GM12878 (cell line): Measurements from ENCODE around the gene TBCB. TPM values are rescaled to one million over a fixed set of nuclear protein-coding genes. Genes with fewer than 3 reads are reported as not detected.

Source experiments
- ATAC-seq: fragments of 200-7000 bp; cut with Tn5 transposase; 3 replicates; pipeline ENCODE4 v1.9.1; 2020; ENCODE audit warnings: mild to moderate bottlenecking, moderate library complexity
- BruUV-seq: library from RNA; stranded (reverse); fragments of 400-500 nt; replicated peaks from 2 replicates; lab custom pipeline; 2021; lab: Mats Ljungman, UMichigan
- CTCF ChIA-PET: fragments of 300-600 bp; sonication (Branson Sonifier 250); formaldehyde crosslinking; extraction: SDS; loops from one replicate; lab custom pipeline; 2021; ENCODE audit warnings: inconsistent platforms; lab: Yijun Ruan, JAX
- POLR2A ChIA-PET: fragments of 350-600 bp; formaldehyde crosslinking; extraction: SDS; loops from one replicate; lab custom pipeline; 2021; ENCODE audit warnings: inconsistent platforms; lab: Charles Lee
- RAD21 ChIA-PET: fragments of 300-600 bp; sonication (Branson Sonifier 250); formaldehyde crosslinking; loops from one replicate; lab custom pipeline; 2023; ENCODE audit warnings: antibody characterized with exemption; ENCODE audit not compliant: unreplicated experiment; lab: Charles Lee
- SMC1A ChIA-PET: fragments of 300-600 bp; sonication (Branson Sonifier 250); formaldehyde crosslinking; loops from one replicate; lab custom pipeline; 2023; ENCODE audit not compliant: unreplicated experiment, uncharacterized antibody; lab: Charles Lee
- DNase-seq: peaks from one replicate; pipeline ENCODE4 v3.0.0-alpha.2; 2011; ENCODE audit warnings: low read depth, low spot score
- FAIRE-seq: peaks from 3 replicates; lab custom pipeline; 2011; peaks lifted over from hg19 to GRCh38; lab: Jason Lieb, UNC
- H2AFZ ChIP-seq: 2 replicates; pipeline ENCODE4 v1.6.0; 2011; ENCODE audit warnings: low read depth, low read length, control low read depth; ENCODE audit not compliant: control insufficient read depth
- H3K27ac ChIP-seq: 2 replicates; pipeline ENCODE4 v1.5.1; 2011; ENCODE audit warnings: control low read depth; ENCODE audit not compliant: control insufficient read depth, insufficient read depth
- H3K27me3 ChIP-seq, 2 experiments: replicated peaks in 1 of 2; 2 replicates each; pipeline versions ENCODE4 v1.6.0 to v1.6.1; 2011; ENCODE audit warnings: low read length in 1 of 2; ENCODE audit not compliant: control insufficient read depth in 2 of 2, insufficient read depth in 2 of 2
- H3K36me3 ChIP-seq, 2 experiments: 2 replicates each; pipeline ENCODE4 v1.5.1; 2011; ENCODE audit warnings: low read length in 1 of 2; ENCODE audit not compliant: control insufficient read depth in 2 of 2, insufficient read depth in 2 of 2
- H3K4me1 ChIP-seq: 2 replicates; pipeline ENCODE4 v1.6.1; 2011; ENCODE audit warnings: mild to moderate bottlenecking, low read length, moderate library complexity, mixed read lengths; ENCODE audit not compliant: control insufficient read depth, insufficient read depth
- H3K4me2 ChIP-seq: 2 replicates; pipeline ENCODE4 v1.6.0; 2011; ENCODE audit warnings: control low read depth; ENCODE audit not compliant: control insufficient read depth, insufficient read depth
- H3K4me3 ChIP-seq: fragments of 200-600 bp; sonication (generic); 2 replicates; pipeline ENCODE4 v1.5.1; 2016
- H3K79me2 ChIP-seq: 2 replicates; pipeline ENCODE4 v1.6.0; 2011; ENCODE audit warnings: low read length; ENCODE audit not compliant: control insufficient read depth, insufficient read depth
- H3K9ac ChIP-seq: 2 replicates; pipeline ENCODE4 v1.8.0; 2011; ENCODE audit warnings: low read length, control low read depth, mixed read lengths; ENCODE audit not compliant: control insufficient read depth, insufficient read depth
- H3K9me3 ChIP-seq: replicated peaks from 3 replicates; pipeline ENCODE4 v1.5.1; 2011; ENCODE audit warnings: mild to moderate bottlenecking, low read length; ENCODE audit not compliant: control insufficient read depth, insufficient read depth
- H4K20me1 ChIP-seq: 2 replicates; pipeline ENCODE4 v1.6.0; 2011; ENCODE audit not compliant: control insufficient read depth, insufficient read depth
- EZH2 ChIP-seq: IDR thresholded peaks from 2 replicates; pipeline ENCODE4 v1.6.1; 2012; ENCODE audit warnings: low read depth, mild to moderate bottlenecking, control low read depth, inconsistent platforms, low read length, borderline replicate concordance; ENCODE audit not compliant: control insufficient read depth
- GATAD2B ChIP-seq: fragments of 450-650 bp; conservative IDR thresholded peaks from 2 replicates; pipeline ENCODE4 v1.6.1; 2017; ENCODE audit warnings: low read depth, mild to moderate bottlenecking, moderate library complexity
- KDM1A ChIP-seq: fragments of 200-600 bp; sonication (generic); IDR thresholded peaks from 2 replicates; pipeline ENCODE4 v1.6.1; 2016; ENCODE audit warnings: borderline replicate concordance
- MTA2 ChIP-seq: fragments of 450-650 bp; IDR thresholded peaks from 2 replicates; pipeline ENCODE4 v1.6.1; 2016; ENCODE audit warnings: low read depth, mild to moderate bottlenecking, moderate library complexity
- RELA ChIP-seq: fragments of 450-650 bp; IDR thresholded peaks from 2 replicates; pipeline ENCODE4 v1.8.0; 2014; ENCODE audit warnings: borderline replicate concordance; ENCODE audit not compliant: partially characterized antibody
- TCF3 ChIP-seq: IDR thresholded peaks from 2 replicates; pipeline ENCODE4 v1.6.1; 2012; ENCODE audit warnings: low read depth, mild to moderate bottlenecking, low read length, borderline replicate concordance; ENCODE audit not compliant: insufficient read depth
- ZNF274 ChIP-seq: IDR thresholded peaks from one replicate; pipeline ENCODE4 v1.8.0; 2011; ENCODE audit not compliant: insufficient read length, insufficient read depth
- WGBS: methylation state at CpG from one replicate; pipeline ENCODE4 v1.1.6; 2016; ENCODE audit warnings: low lambda C conversion rate; ENCODE audit not compliant: insufficient replicate concordance, insufficient coverage; ENCODE audit errors: missing lambda C conversion rate; 5-methylcytosine and 5-hydroxymethylcytosine counted together
- in situ Hi-C: fragments of 300-500 bp; cut with MboI; formaldehyde crosslinking; loops from 9 replicates; pipeline ENCODE4 v1.14.3; 2018; ENCODE audit warnings: mixed read lengths
- intact Hi-C: fragments of 100-400 bp; cut with micrococcal nuclease; formaldehyde crosslinking; loops from one replicate; pipeline ENCODE4 v1.14.2; 2022; ENCODE audit not compliant: unreplicated experiment
- polyA plus RNA-seq, 11 experiments: library from polyadenylated mRNA; depleted of rRNA in 4 of 11; unstranded in 6 of 11; stranded (reverse) in 5 of 11; fragments of >200 nt; fragmentation: Nextera tagmentation in 4 of 11; fragmentation: Illumina TruSeq in 1 of 11; extraction: Ambion mirVana in 4 of 11; extraction: Trizol in 1 of 11; gene quantifications; 1 replicate in 1 of 11; 2 replicates in 10 of 11; pipeline versions ENCODE4 v1.2.1 to v1.2.3, GENCODE V29; 2011 to 2016; ENCODE audit warnings: inconsistent platforms in 2 of 11, missing spikeins in 2 of 11, low read depth in 1 of 11
- total RNA-seq, 4 experiments: library from RNA; depleted of rRNA in 3 of 4; stranded (reverse); fragments of >200 nt in 3 of 4; fragmentation: Illumina TruSeq in 1 of 4; extraction: Trizol in 1 of 4; gene quantifications; 2 replicates each; pipeline versions ENCODE4 v1.2.1 to v1.2.3, GENCODE V29; 2013 to 2021
- TF ChIP-seq, protein P1 (sequence below): IDR thresholded peaks from 2 replicates; pipeline ENCODE4 v1.6.1; 2012; ENCODE audit warnings: mild to moderate bottlenecking, low read depth, low read length

Gene TBCB
- total and polyA plus RNA-seq, 10 of the 15 experiments (the other 5 are each of a cell fraction or from before 2014, with no cell fraction given): 9.4 to 193 (median 126) TPM

- TF ChIP-seq ZNF274 (no peak), MTA2 (no peak)
- TF ChIP-seq, protein P1, sequence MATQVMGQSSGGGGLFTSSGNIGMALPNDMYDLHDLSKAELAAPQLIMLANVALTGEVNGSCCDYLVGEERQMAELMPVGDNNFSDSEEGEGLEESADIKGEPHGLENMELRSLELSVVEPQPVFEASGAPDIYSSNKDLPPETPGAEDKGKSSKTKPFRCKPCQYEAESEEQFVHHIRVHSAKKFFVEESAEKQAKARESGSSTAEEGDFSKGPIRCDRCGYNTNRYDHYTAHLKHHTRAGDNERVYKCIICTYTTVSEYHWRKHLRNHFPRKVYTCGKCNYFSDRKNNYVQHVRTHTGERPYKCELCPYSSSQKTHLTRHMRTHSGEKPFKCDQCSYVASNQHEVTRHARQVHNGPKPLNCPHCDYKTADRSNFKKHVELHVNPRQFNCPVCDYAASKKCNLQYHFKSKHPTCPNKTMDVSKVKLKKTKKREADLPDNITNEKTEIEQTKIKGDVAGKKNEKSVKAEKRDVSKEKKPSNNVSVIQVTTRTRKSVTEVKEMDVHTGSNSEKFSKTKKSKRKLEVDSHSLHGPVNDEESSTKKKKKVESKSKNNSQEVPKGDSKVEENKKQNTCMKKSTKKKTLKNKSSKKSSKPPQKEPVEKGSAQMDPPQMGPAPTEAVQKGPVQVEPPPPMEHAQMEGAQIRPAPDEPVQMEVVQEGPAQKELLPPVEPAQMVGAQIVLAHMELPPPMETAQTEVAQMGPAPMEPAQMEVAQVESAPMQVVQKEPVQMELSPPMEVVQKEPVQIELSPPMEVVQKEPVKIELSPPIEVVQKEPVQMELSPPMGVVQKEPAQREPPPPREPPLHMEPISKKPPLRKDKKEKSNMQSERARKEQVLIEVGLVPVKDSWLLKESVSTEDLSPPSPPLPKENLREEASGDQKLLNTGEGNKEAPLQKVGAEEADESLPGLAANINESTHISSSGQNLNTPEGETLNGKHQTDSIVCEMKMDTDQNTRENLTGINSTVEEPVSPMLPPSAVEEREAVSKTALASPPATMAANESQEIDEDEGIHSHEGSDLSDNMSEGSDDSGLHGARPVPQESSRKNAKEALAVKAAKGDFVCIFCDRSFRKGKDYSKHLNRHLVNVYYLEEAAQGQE: no peak
Observed at GRCh38 chr19:36153126-36153525, 37.9 kb downstream of the TBCB start (continued).

- ATAC-seq (no peak), FAIRE-seq (no peak), DNase-seq (no peak)
- intact Hi-C loops: no loop called here
- Histone ChIP-seq H3K79me2 (no peaks in the 10 kb centered on the region), H3K27ac (no peak overlapping the region), H2AFZ (no peak overlapping the region), H3K9me3 (no peaks in the 10 kb centered on the region), H3K4me1 (no peaks in the 10 kb centered on the region), H4K20me1 (no peaks in the 10 kb centered on the region), H3K4me3 (no peak overlapping the region), H3K9ac (no peak overlapping the region), H3K4me2 (no peak overlapping the region), H3K36me3 (no peaks in the 10 kb centered on the region; a peak in 1 of 4 replicates), H3K27me3 (no peaks in the 10 kb centered on the region)
- WGBS: 98% methylated on average over 7 of the region's 7 CpGs
- ChIA-PET POLR2A (interaction anchor here (0.6 kb wide), 1 partner anchor 16 kb away, joined by 4 read pairs; no protein-coding TSS in a partner anchor), SMC1A (interaction anchor here (1.0 kb wide), 1 partner anchor 14 kb away, joined by 3 read pairs; no protein-coding TSS in a partner anchor), RAD21 (no interaction called here), CTCF (interaction anchor here (0.7 kb wide), 1 partner anchor 9 kb away, joined by 3 read pairs; no protein-coding TSS in a partner anchor)
- in situ Hi-C loops: no loop called here
- TF ChIP-seq RELA (no peak), KDM1A (no peak), GATAD2B (no peak), ZNF274 (no peak), EZH2 (no peak), TCF3 (no peak)
- BruUV-seq: no TSS peak
Observed at GRCh38 chr19:36160821-36161596, 45.7 kb downstream of the TBCB start.
